Measurements from ENCODE around the gene DCST2.

DCST2 gene

DNA sequence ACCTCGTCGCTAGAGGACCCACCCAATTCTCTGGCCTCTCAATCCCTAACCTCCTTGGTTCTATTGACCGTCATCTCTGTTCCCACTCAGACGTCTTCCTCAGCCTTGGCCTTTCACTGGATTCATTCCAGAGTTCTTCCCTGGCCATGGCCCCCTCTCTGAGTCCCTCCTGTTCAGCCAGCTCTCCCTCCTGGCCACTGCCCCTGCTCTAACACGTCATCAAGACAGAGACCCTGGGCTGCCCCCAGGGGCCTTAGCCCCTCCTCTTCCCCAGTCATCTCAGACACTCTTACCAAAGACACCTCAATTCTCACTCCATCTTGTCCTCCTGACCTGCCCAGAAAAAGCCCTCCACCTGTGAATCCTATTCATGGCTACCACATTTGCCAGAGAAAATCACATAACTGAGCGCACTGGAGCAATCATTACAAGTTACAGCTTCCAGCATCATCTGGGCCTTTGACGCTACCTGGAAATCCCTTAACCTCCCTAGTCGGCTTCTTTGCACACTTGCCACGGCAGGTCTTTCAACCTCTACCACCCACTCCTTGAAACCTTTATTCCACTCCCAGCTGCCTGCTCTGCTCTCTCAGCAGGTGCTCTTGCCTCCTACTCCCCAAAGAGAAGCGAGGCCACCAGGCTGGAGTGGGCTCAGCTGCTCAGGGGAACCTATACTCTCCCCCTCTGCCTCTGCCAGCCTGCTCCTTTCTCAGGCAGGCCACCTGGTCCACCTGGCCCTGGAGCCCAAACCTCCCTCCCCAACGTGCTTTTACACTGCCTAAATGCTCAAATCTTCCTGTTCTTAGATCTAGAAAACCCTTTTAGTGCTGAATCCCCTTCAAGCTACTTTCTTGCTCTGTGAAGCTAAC lies 14.0 kb downstream of the DCST2 start:
- H3K4me3 ChIP-seq, result no peak overlapping the region
- peaks cover 9% of the 10 kb centered on the region for H3K4me1 ChIP-seq
- peaks cover 22% of the 10 kb centered on the region for H3K36me3 ChIP-seq (replicated peaks)
- no peaks in the 10 kb centered on the region for H3K27me3 ChIP-seq (ENCODE audit: low read depth)
- in situ Hi-C loops (cut with MboI; ENCODE audit: low sequenced_read_pairs), result loop anchor here (10.0 kb wide), 1 partner anchor 65 kb away; no protein-coding TSS in a partner anchor
- no peaks in the 10 kb centered on the region for H3K9me3 ChIP-seq
- DNase-seq (ENCODE audit: low spot score in 2 of 2), result no peak

DNA sequence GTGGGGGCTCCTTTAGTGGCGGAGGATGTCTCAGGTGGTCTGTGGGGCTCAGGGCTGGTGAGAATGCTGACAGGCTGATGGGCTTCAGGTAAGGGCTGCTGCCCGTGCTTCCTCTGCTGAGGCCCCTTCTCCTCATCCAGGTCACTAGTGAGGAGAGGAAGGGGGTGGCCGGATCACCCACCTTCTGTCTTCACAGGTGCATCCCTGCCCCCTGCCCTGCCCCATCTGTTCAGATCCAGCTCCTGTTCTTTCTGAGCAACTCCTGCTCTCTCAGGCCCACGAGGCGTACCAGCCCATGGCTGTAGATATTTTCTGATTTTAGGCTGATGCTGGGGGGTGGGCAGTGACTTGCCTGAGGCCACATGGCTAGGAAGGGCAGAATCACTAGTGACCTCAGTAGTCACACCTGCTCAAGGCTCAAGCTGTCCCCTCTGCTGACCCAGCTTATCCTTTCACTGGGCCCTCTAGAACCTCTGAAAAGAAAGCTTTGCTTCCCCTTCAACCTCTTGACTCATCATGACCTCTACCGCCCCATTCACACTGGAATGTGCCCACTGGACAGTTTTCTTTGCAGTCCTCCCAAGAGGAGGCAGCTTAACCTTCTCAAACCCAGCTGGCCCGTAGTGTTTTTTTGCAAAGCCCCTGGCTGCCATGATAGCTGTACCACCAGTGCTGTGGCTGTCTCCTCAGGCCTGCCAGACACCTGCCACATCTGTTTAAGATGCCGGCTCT lies 14.8 kb downstream of the DCST2 start:
- H3K36me3 ChIP-seq (replicated peaks), result peaks cover 29% of the 10 kb centered on the region
- DNase-seq (ENCODE audit: low spot score in 2 of 2), result no peak
- H3K4me3 ChIP-seq, result no peak overlapping the region
- no peaks in the 10 kb centered on the region for H3K27me3 ChIP-seq (ENCODE audit: low read depth)
- in situ Hi-C loops (cut with MboI; ENCODE audit: low sequenced_read_pairs), result no loop called here
- no peaks in the 10 kb centered on the region for H3K9me3 ChIP-seq
- peaks cover 9% of the 10 kb centered on the region for H3K4me1 ChIP-seq

DNA sequence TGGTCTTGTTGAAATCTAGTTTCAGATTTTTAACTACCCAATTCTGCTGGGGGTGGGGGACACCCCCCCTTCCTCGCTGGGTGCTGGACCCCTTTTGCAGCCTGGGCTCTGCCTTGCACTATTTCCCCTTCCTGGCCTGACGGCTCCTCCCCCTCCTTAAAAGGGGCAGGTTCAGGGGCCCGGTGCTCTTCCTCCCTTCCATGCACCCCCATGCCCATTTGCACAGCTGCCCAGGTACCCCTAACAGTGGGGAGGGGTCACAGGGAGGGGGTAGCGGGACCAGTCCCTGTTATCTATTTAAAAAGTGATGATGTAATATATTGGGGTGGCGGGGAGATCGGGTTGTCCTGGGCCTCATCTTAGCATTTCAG lies 15.7 kb downstream of the DCST2 start:
- Histone ChIP-seq H3K27me3 (ENCODE audit: low read depth) (no peaks in the 10 kb centered on the region), H3K9me3 (no peaks in the 10 kb centered on the region), H3K36me3 (replicated peaks) (peaks cover 29% of the 10 kb centered on the region), H3K4me1 (peaks cover 9% of the 10 kb centered on the region), H3K4me3 (peak overlapping the region; percentile 26; the same call in 1 of the 2 replicates)
- DNase-seq (ENCODE audit: low spot score in 2 of 2), result no peak
- in situ Hi-C loops (cut with MboI; ENCODE audit: low sequenced_read_pairs), result no loop called here

DNA sequence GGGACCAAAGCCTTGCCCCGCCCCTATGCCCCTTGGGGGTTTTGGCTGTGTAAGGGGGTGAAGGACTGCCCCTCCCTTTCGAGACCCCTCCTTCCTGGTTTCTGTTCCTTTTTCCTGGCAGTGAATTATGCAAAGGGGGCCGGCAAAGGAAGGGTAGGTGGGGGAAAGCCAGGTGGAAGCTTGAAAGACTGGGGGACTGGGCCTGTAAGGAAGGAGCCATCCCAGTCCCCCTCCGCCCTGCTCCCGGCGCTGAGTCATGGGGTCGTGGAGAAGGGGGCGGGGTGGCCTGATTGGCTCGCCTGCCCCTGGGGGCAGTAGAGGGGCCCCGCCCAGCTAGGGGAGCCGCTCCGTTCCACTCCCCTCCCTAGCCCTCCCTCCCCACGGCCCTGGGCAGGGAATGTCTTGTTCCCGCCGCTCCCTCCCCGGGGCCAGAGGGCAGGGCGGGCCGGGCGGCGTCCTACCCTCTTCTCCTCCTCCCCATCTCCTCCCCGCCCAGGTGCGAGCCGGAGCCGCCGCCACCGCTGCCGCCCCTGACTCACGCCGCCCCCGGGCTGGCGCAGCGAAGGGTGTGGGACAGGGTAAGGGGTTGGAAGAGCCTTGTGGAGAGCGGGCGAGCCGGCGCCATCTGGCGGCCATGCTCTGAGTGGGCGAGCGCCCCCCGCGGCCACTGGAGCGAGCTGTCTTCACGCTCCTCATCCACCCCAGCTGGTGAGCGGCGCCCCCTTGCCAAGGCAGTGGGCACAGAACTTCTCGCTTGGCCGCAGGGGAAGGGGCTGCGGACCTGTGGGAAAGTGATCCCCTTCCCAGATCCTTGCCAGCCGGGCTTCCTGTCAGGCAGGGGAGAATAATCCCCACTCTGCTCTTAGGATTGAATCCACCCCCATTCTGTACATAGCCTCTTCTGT lies 16.3 kb downstream of the DCST2 start:
- H3K4me3 ChIP-seq, result peak overlapping the region; percentile 26
- in situ Hi-C loops (cut with MboI; ENCODE audit: low sequenced_read_pairs), result no loop called here
- peaks cover 9% of the 10 kb centered on the region for H3K4me1 ChIP-seq
- H3K9me3 ChIP-seq, result no peaks in the 10 kb centered on the region
- H3K36me3 ChIP-seq (replicated peaks), result peaks cover 29% of the 10 kb centered on the region
- DNase-seq (ENCODE audit: low spot score in 2 of 2), result peak; percentile 85 to 95
- H3K27me3 ChIP-seq (ENCODE audit: low read depth), result no peaks in the 10 kb centered on the region

DNA sequence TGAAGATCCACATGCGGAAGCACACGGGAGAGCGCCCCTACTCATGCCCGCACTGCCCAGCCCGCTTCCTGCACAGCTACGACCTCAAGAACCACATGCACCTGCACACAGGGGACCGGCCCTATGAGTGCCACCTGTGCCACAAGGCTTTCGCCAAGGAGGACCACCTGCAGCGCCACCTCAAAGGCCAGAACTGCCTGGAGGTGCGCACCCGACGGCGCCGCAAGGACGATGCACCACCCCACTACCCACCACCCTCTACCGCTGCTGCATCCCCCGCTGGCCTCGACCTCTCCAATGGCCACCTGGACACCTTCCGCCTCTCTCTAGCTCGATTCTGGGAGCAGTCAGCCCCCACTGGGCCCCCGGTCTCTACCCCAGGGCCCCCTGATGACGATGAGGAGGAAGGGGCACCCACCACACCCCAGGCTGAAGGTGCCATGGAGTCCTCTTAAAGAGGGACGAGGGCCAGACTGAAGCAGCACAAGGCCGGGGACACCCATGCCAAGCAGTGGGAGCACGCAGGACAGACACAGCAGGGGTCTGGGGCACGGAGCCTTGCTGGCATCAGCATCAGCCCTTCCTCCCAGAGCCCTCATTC lies 17.2 kb downstream of the DCST2 start:
- no peak for DNase-seq (ENCODE audit: low spot score in 2 of 2)
- in situ Hi-C loops (cut with MboI; ENCODE audit: low sequenced_read_pairs), result no loop called here
- peaks cover 13% of the 10 kb centered on the region for H3K4me1 ChIP-seq

DNA sequence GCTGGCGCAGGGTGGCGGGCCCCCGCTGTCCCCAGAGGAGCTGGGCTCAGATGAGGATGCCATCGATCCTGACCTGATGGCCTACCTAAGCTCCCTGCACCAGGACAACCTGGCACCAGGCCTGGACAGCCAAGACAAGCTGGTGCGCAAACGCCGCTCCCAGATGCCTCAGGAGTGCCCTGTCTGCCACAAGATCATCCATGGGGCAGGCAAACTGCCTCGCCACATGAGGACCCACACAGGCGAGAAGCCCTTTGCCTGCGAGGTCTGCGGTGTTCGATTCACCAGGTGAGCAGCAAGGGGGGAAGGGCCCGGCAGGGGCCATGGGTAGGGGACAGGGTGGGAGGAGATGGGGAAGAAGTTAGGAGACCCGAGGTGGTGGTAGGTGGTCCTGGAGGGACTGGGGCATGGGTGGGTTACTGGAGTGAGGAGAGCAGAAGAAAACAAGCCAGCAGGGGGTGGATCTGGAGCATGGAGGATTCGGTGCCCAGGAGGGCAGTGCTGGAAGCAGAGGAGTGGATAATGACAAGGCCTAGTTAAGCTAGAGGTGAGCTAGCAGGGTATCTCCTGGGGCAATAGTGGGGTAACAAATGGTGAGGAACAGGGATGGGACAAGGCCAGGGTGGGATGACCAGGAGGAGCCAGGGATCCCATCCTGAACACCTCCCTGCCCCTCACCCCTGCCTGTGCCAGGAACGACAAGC lies 17.9 kb downstream of the DCST2 start:
- Histone ChIP-seq H3K27me3 (ENCODE audit: low read depth) (no peaks in the 10 kb centered on the region), H3K9me3 (no peaks in the 10 kb centered on the region), H3K4me1 (peaks cover 13% of the 10 kb centered on the region), H3K4me3 (no peak overlapping the region), H3K36me3 (replicated peaks) (peaks cover 29% of the 10 kb centered on the region)
- DNase-seq (ENCODE audit: low spot score in 2 of 2), result no peak
- in situ Hi-C loops (cut with MboI; ENCODE audit: low sequenced_read_pairs), result no loop called here

More for the DNA sequence above, 17.2 kb downstream of the DCST2 start:
- peaks cover 29% of the 10 kb centered on the region for H3K36me3 ChIP-seq (replicated peaks)
- H3K9me3 ChIP-seq, result no peaks in the 10 kb centered on the region
- no peak overlapping the region for H3K4me3 ChIP-seq
- H3K27me3 ChIP-seq (ENCODE audit: low read depth), result no peaks in the 10 kb centered on the region

DNA sequence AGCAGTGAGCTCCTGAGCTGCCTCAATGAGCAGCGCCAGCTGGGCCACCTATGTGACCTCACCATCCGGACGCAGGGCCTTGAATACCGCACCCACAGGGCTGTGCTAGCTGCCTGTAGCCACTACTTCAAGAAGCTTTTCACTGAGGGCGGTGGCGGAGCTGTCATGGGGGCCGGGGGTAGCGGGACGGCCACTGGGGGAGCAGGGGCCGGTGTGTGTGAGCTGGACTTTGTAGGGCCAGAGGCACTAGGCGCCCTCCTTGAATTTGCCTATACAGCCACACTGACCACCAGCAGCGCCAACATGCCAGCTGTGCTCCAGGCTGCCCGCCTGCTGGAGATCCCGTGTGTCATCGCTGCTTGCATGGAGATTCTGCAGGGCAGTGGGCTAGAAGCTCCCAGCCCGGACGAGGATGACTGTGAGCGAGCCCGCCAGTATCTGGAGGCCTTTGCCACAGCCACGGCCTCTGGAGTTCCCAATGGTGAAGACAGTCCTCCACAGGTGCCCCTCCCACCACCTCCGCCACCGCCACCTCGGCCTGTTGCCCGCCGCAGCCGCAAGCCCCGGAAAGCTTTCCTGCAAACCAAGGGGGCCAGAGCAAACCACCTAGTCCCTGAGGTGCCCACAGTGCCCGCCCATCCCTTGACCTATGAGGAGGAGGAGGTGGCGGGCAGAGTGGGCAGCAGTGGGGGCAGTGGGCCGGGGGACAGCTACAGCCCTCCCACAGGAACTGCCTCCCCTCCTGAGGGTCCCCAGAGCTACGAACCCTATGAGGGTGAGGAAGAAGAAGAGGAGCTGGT lies 18.7 kb downstream of the DCST2 start:
- Histone ChIP-seq H3K4me3 (no peak overlapping the region), H3K36me3 (replicated peaks) (peaks cover 29% of the 10 kb centered on the region), H3K27me3 (ENCODE audit: low read depth) (no peaks in the 10 kb centered on the region), H3K9me3 (no peaks in the 10 kb centered on the region), H3K4me1 (peaks cover 13% of the 10 kb centered on the region)
- no peak for DNase-seq (ENCODE audit: low spot score in 2 of 2)
- in situ Hi-C loops (cut with MboI; ENCODE audit: low sequenced_read_pairs), result no loop called here

DNA sequence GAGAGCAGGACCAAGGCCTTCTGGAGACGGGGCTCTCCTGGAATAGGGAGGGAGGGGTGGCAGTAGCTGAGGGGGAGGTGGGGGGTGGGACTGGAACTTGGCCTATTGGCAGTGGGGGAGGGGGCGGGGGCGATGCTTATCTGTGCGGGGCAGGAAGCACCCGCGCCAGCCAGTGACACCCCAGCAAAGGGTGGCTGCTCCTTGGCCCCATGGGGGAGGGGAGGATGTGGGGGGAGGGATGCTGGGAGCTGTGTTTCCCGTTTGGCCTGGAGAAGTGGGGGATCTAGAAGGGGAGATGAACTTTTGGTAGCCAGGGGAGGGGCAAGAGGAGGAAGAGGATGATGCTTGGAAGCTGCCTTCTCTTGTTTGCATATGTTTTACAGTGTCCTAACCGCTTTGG lies 19.9 kb downstream of the DCST2 start:
- no peak overlapping the region for H3K4me3 ChIP-seq
- no peaks in the 10 kb centered on the region for H3K27me3 ChIP-seq (ENCODE audit: low read depth)
- H3K4me1 ChIP-seq, result peaks cover 13% of the 10 kb centered on the region
- H3K9me3 ChIP-seq, result no peaks in the 10 kb centered on the region
- H3K36me3 ChIP-seq (replicated peaks), result peaks cover 29% of the 10 kb centered on the region
- no peak for DNase-seq (ENCODE audit: low spot score in 2 of 2)
- in situ Hi-C loops (cut with MboI; ENCODE audit: low sequenced_read_pairs), result no loop called here

DNA sequence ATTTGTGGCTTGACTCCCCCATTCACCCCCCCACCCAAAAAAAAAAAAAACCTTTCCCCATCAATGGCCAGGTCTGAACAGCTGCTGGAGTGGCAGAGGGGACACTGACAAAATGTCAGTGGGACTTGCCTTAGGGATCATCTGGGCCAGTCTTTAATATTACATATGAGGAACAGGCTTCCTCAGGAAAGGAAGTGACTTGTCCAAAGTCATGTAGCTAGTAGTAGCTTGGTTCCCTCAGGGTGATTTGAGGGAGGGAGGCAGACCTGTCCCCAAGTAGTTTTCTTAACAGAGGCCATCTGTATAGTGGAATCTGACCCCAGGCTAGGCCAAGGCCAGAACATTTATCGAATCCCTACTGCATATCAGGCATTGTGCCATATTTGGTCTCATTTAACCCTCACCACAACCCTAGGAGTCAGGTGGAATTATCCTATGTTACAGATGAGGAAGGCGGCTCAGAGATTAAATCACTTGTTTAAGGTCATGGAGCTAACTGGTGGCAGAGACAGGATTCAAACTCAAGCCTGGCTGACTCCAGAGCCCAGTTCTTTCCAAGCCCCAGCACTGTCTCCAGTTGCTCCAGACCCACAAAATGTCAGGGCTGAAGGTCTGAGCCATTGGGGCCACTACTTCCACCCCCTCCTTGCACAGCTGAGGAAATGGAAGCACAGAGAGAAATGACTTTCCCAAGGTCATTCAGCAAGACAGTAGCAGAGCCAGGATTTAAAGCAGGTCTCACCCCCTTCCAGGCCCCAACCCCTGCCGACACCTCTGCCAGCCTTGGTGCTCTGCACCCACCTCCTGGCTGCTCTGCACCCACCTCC lies 20.6 kb downstream of the DCST2 start:
- Histone ChIP-seq H3K9me3 (no peaks in the 10 kb centered on the region), H3K4me3 (no peak overlapping the region), H3K36me3 (replicated peaks) (peaks cover 29% of the 10 kb centered on the region), H3K4me1 (peaks cover 13% of the 10 kb centered on the region), H3K27me3 (ENCODE audit: low read depth) (no peaks in the 10 kb centered on the region)
- DNase-seq (ENCODE audit: low spot score in 2 of 2), result no peak
- in situ Hi-C loops (cut with MboI; ENCODE audit: low sequenced_read_pairs), result no loop called here

DNA sequence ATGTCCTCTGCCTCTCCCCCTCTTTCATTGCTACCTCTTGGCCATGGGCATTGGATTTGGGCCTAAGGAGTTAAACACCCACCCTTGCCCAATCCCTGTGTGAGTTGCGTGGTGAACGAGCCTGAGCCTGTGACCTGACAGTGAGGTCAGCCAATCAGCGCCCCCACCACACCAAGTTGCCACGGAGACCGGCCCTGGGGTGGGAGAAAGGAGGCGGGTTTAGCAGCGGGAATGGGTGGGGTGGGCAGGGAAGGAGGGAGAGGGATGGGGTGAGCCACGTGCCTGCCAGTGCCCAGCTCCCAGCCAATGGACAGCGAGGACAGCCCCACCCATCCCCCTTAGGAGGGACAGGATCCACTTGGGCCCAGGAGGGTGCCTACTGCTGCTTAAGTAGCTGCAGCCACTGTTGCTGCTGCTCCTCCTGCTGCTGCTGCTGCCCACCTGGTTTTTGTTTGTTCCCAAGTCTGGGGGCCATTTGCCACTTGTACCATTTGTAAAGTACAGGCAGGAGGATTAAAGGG lies 21.5 kb downstream of the DCST2 start:
- Histone ChIP-seq H3K27me3 (ENCODE audit: low read depth) (no peaks in the 10 kb centered on the region), H3K36me3 (replicated peaks) (peaks cover 29% of the 10 kb centered on the region), H3K4me1 (peaks cover 9% of the 10 kb centered on the region), H3K9me3 (no peaks in the 10 kb centered on the region), H3K4me3 (no peak overlapping the region)
- DNase-seq (ENCODE audit: low spot score in 2 of 2), result peak; percentile 41 to 80
- in situ Hi-C loops (cut with MboI; ENCODE audit: low sequenced_read_pairs), result no loop called here

DNA sequence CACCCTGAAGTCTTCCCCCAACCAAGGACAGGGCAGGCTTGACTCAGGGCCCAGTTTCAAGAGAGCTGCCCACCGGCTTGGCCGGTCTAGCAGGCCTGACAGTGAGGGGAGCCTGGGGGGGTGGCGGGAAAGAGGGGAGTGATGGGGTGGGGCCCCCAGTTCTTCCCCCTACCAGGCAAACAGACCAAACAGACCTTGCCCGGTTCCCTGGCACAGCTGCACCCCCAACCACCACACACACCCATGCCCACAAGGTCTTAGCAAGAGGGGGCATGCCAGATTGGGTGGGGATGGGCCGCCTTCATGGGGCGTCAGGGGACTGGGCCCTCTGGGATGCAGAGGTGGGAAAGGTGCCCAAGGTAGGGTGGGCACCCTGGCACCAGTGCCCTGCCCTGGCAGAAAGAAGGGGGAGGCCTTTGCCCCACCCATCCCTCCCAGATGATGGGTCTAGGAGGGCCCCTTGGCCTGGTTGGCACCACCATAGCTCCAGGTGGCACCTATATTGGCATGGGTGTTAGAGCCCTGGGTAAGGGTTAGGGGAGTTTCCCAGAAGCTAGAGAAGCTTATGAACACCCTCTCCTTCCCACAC lies 22.1 kb downstream of the DCST2 start:
- Histone ChIP-seq H3K27me3 (ENCODE audit: low read depth) (no peaks in the 10 kb centered on the region), H3K4me3 (no peak overlapping the region), H3K36me3 (replicated peaks) (peaks cover 25% of the 10 kb centered on the region), H3K4me1 (peaks cover 4% of the 10 kb centered on the region; the same call in 1 of the 2 replicates), H3K9me3 (no peaks in the 10 kb centered on the region)
- in situ Hi-C loops (cut with MboI; ENCODE audit: low sequenced_read_pairs), result no loop called here
- no peak for DNase-seq (ENCODE audit: low spot score in 2 of 2)

Measured in HAP-1 (cell line).